AG09319 (cell line): ENCODE results near the gene UROD.

Experiments
- DNase-seq: peaks from one replicate; pipeline ENCODE4 v3.0.0-alpha.2; 2010; ENCODE audit warnings: low read depth; ENCODE audit errors: extremely low read depth
- TF ChIP-seq, protein P1 (sequence below): IDR thresholded peaks from 2 replicates; pipeline ENCODE4 v1.5.1; 2011; ENCODE audit warnings: low read depth, mild to moderate bottlenecking, inconsistent platforms, low read length, moderate library complexity

Gene UROD

DNA sequence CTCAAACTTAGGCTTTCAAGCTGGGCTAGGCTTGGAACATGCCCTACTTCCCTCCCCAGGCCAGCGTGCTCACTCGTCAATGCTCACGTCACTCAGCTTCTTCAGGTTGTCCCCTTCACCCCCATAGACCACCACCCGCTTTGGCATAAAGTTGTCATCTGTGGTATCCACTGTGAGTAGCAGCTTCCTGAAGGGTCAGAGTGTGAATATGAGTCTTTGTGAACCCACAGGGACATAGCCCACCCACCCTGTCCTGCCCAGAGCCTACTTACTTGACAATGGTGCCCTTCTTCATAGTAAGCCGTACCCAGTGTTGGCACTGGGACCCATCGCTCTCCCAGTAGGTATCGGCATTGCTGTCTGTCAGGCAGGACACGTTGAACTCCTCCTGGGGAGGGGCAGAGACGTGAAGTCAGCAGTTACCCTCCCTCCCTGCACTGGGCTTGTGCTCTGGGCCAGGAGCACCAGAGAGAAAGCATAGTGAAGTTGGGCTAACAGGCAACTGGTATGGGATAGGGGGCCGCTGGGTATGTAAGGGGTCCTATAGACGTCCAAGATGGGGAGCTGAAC, 2.7 kb upstream of the UROD start:
- no peak for DNase-seq
- TF ChIP-seq, protein P1, sequence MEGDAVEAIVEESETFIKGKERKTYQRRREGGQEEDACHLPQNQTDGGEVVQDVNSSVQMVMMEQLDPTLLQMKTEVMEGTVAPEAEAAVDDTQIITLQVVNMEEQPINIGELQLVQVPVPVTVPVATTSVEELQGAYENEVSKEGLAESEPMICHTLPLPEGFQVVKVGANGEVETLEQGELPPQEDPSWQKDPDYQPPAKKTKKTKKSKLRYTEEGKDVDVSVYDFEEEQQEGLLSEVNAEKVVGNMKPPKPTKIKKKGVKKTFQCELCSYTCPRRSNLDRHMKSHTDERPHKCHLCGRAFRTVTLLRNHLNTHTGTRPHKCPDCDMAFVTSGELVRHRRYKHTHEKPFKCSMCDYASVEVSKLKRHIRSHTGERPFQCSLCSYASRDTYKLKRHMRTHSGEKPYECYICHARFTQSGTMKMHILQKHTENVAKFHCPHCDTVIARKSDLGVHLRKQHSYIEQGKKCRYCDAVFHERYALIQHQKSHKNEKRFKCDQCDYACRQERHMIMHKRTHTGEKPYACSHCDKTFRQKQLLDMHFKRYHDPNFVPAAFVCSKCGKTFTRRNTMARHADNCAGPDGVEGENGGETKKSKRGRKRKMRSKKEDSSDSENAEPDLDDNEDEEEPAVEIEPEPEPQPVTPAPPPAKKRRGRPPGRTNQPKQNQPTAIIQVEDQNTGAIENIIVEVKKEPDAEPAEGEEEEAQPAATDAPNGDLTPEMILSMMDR: no peak

DNA sequence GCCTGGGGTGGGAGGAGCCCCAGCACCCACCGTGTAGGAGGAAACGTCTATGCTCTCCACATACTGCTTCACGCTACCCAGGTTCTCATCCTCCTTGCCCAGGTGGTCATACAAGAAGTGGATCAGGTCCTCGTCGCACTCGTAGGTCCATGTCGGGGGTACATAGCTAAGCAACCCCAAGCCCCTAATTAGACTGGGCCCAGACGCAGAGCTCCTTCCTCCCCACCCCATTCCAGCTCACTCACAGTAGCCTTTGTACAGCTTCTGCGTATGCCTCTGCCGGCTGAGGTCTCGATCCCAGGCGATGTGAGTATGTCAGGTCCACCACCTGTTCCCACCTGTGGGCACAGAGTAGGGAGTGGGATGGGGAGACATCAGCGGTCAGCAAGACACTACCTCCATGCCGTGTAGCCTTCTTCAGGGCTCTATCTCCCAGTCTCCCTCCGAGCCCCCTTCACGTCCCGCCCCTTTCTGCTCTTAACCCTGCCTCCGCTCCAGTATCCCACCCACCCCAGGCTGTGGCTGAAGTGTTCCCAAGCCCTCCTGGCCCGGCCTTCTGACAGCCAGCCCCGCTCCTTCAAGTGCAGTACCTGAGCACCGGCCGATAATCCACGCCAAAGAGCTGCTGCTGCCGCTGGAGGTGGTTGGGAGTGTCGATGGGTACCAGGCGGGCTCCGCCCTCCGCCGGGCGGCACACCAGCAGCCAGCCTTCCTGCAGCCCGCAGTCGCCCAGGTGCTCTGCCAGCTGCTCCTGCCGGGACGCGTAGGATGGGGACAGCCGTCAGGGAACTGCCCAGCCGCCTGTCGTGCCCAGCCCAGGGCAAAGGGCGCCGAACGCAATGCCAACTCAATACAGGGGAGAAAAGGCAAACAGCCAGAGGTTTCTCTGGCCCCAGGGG, 1.8 kb upstream of the UROD start:
- no peak for DNase-seq
- TF ChIP-seq, protein P1: no peak; the same call in 1 of the 2 replicates

DNA sequence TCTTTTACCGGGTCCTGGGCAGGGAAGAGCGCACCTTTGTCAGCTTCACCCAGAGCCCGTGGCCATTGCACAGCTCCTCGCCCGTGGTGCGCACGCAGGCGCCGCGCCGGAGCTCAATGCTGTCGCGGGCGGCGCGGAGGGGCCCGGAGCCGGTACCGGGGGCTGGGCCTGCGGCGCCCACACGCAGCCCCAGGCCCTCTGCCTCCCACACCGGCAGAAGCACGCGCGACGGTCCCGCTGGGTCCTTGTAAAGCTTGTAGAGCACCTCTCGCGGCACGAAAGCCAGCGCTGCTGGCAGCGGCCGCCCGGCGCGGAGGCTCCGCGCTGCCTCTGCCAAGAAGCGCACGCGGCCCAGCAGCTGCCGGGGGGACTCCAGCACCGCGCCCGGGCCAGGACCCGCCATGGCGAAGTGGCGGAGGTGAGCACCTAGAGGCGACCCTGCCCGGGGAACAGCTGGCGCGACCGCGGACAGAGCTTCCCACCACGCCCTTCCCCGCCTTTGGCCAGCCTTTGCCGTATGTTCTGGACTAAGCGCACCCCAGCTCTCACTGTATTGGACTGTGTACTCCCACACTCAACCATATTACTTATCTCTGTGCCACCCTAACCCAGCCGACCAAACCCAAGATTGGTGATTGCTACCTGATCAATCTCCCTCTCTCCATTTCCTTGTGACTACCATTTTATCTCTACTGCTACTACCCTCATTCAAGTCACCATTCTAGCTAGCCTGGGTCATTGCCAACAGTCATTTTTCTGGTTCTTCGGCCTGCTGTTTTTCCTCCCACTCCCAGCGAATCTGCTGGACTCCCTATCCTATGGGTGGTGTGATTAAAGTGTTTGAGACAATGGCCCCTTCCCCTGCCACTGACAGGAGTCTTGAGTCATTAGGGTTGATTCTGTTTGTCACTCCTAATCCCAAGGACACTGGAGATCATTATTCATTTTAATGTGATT, 921 bp upstream of the UROD start, which contains the start of gene HECTD3:
TSS of gene HECTD3 (minus strand) at position 470 of the 957 bp plus-strand sequence. CDS start at position 403, 67 bp downstream.
- no peak for DNase-seq

DNA sequence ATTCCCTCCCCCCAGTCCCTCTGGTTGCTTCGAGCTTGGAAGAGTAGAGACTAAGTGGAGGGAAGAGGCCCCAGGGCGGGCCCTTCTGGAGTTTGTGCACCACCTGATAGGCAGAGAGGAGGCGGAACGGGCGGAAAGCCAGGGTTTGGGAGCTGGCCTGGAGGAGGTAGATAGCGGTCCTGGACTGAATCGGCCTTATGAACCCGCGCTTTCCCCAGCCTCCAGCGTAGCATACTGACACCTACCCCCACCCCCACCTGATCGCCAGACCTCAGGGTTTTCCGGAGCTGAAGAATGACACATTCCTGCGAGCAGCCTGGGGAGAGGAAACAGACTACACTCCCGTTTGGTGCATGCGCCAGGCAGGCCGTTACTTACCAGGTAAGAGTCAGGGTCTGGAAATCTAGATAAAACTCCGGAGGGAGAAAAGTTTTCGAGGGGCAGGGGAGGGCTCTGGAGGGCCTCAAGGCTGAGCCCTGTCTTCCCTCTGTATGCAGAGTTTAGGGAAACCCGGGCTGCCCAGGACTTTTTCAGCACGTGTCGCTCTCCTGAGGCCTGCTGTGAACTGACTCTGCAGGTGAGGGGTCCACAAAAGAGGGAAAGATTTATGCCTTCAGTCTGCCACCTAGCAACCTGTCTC, 705 bp downstream of the UROD start:
- TF ChIP-seq, protein P1: no peak; the same call in 1 of the 2 replicates
- DNase-seq: peak; percentile 36

More for the DNA sequence above, 921 bp upstream of the UROD start, which contains the start of gene HECTD3:
- TF ChIP-seq, protein P1: no peak

DNA sequence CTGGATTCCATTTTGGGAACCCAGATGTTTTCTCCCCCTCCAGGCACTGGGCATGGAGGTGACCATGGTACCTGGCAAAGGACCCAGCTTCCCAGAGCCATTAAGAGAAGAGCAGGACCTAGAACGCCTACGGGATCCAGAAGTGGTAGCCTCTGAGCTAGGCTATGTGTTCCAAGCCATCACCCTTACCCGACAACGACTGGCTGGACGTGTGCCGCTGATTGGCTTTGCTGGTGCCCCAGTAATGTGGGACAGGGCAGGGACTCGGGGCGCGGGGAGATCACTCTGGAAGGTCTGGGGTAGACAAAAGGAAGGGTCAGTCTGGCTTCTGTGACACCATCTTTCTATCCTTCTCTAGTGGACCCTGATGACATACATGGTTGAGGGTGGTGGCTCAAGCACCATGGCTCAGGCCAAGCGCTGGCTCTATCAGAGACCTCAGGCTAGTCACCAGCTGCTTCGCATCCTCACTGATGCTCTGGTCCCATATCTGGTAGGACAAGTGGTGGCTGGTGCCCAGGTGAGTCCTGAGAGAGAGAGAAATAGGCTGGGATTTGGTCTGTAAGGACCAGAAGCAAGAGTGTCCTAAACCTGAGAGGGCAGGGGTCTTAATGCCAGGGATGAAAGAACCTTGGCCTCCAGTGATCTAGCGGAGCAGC, 1.6 kb downstream of the UROD start:
- TF ChIP-seq, protein P1: no peak
- no peak for DNase-seq

DNA sequence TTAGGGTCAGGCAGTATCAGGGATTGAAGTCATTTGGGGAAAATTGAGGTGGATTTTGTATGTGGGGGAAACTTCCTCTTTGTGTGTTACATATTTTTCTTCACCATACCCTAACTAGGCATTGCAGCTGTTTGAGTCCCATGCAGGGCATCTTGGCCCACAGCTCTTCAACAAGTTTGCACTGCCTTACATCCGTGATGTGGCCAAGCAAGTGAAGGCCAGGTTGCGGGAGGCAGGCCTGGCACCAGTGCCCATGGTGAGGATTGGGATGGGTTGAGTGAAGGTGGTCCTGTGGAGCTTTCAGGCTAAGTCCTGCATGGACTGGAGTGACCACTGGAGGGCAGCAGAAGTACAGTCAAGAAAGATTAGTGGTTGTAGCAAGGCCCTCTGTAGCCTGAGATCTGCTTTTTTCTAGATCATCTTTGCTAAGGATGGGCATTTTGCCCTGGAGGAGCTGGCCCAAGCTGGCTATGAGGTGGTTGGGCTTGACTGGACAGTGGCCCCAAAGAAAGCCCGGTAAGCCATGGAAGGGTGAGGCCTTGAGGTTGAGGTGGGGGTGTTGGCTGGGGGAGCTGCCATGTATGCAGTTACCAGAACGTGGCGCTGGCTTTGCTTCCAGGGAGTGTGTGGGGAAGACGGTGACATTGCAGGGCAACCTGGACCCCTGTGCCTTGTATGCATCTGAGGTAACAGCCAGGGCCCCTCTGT, 2.4 kb downstream of the UROD start:
- TF ChIP-seq, protein P1: peak; percentile 93
- DNase-seq: peak; percentile 77
